ENCODE data around the gene NDUFAF8. TPM values are rescaled to one million over a fixed set of nuclear protein-coding genes. Genes with fewer than 3 reads are reported as not detected.

The NDUFAF8 gene
- total and polyA plus RNA-seq, 2 experiments from 2014 or later, result 53.1 to 136 TPM

GRCh38 chr17:81279278-81280275 lies 40.5 kb downstream of the NDUFAF8 start:
- H3K4me2 ChIP-seq (ENCODE audit: unreplicated experiment), result no peak overlapping the region
- no peak overlapping the region for H3K9ac ChIP-seq
- H4K20me1 ChIP-seq (ENCODE audit: insufficient read depth), result no peaks in the 10 kb centered on the region
- no peaks in the 10 kb centered on the region for H3K27me3 ChIP-seq (replicated peaks; ENCODE audit: insufficient read depth)
- no peaks in the 10 kb centered on the region for H3K4me1 ChIP-seq (ENCODE audit: insufficient read depth)
- H3K9me2 ChIP-seq (ENCODE audit: insufficient read depth), result no peaks in the 10 kb centered on the region
- TF ChIP-seq EZH2phosphoT487 (IDR thresholded peaks at IDR 0.05; ENCODE audit: insufficient read depth, low read depth), result no peak
- TF ChIP-seq EZH2 (IDR thresholded peaks at IDR 0.05; ENCODE audit: insufficient read depth, poor library complexity, severe bottlenecking), result no peak
- no peak overlapping the region for H3K4me3 ChIP-seq
- no peaks in the 10 kb centered on the region for H3K9me3 ChIP-seq (ENCODE audit: low read depth)
- no peak overlapping the region for H2AFZ ChIP-seq
- no peaks in the 10 kb centered on the region for H3K36me3 ChIP-seq (ENCODE audit: low read depth)
- 94% methylated on average over 48 to 50 of the region's 50 CpGs for WGBS, 2 experiments (ENCODE audit: low coverage in 1 of 2, low lambda C conversion rate in 2 of 2, missing lambda C conversion rate in 2 of 2)
- in situ Hi-C loops (cut with MboI), result no loop called here
- DNase-seq, result no peak
- H3K27ac ChIP-seq, result no peak overlapping the region
- no peaks in the 10 kb centered on the region for H3F3A ChIP-seq (ENCODE audit: insufficient read depth)
- peaks cover 1% of the 10 kb centered on the region; the same call in 1 of the 2 replicates for H3K79me2 ChIP-seq (ENCODE audit: insufficient read depth)

GRCh38 chr17:81280571-81280970 lies 41.5 kb downstream of the NDUFAF8 start:
- no peak overlapping the region for H2AFZ ChIP-seq
- 92 to 95% methylated on average over 16 to 24 of the region's 24 CpGs for WGBS, 2 experiments (ENCODE audit: low coverage in 1 of 2, low lambda C conversion rate in 2 of 2, missing lambda C conversion rate in 2 of 2)
- H4K20me1 ChIP-seq (ENCODE audit: insufficient read depth), result no peaks in the 10 kb centered on the region
- H3K4me2 ChIP-seq (ENCODE audit: unreplicated experiment), result no peak overlapping the region
- no peaks in the 10 kb centered on the region for H3K4me1 ChIP-seq (ENCODE audit: insufficient read depth)
- H3K9me2 ChIP-seq (ENCODE audit: insufficient read depth), result no peaks in the 10 kb centered on the region
- H3K9ac ChIP-seq, result no peak overlapping the region
- H3K27ac ChIP-seq, result no peak overlapping the region
- H3K79me2 ChIP-seq (ENCODE audit: insufficient read depth), result peaks cover 10% of the 10 kb centered on the region; the same call in 1 of the 2 replicates
- H3K36me3 ChIP-seq (ENCODE audit: low read depth), result no peaks in the 10 kb centered on the region
- H3K4me3 ChIP-seq, result no peak overlapping the region
- DNase-seq, result no peak
- no peaks in the 10 kb centered on the region for H3K27me3 ChIP-seq (replicated peaks; ENCODE audit: insufficient read depth)
- no peaks in the 10 kb centered on the region for H3F3A ChIP-seq (ENCODE audit: insufficient read depth)
- no peaks in the 10 kb centered on the region for H3K9me3 ChIP-seq (ENCODE audit: low read depth)
- TF ChIP-seq EZH2 (IDR thresholded peaks at IDR 0.05; ENCODE audit: insufficient read depth, poor library complexity, severe bottlenecking) (no peak), EZH2phosphoT487 (IDR thresholded peaks at IDR 0.05; ENCODE audit: insufficient read depth, low read depth) (no peak)
- in situ Hi-C loops (cut with MboI), result no loop called here

DNA sequence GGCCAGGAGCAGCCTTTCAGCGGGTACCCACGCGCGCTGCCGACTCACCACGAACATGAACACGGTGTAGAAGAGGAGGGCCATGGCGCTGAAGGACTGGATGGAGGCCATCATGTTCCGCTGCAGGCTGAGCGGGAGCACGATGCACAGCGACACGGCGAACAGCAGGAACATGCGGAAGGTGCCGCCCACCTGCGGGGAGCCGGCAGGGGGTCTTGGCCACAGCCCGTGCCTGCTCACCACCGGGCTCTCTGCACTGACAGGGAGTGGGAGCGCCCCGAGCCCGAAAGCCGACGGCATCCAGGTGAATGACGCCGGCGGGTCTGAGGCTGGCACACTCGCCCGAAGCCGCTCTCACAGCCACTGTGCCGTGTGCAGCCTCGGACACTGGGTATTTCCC lies 43.0 kb downstream of the NDUFAF8 start:
- H3K36me3 ChIP-seq (ENCODE audit: low read depth), result no peaks in the 10 kb centered on the region
- in situ Hi-C loops (cut with MboI), result no loop called here
- TF ChIP-seq EZH2phosphoT487 (IDR thresholded peaks at IDR 0.05; ENCODE audit: insufficient read depth, low read depth) (no peak), EZH2 (IDR thresholded peaks at IDR 0.05; ENCODE audit: insufficient read depth, poor library complexity, severe bottlenecking) (no peak)

GRCh38 chr17:81282876-81283275 lies 43.8 kb downstream of the NDUFAF8 start:
- no peak overlapping the region for H3K27ac ChIP-seq
- no peaks in the 10 kb centered on the region for H3K4me1 ChIP-seq (ENCODE audit: insufficient read depth)
- no peak overlapping the region for H3K9ac ChIP-seq
- no peak for TF ChIP-seq EZH2phosphoT487 (IDR thresholded peaks at IDR 0.05; ENCODE audit: insufficient read depth, low read depth)
- no peak for TF ChIP-seq EZH2 (IDR thresholded peaks at IDR 0.05; ENCODE audit: insufficient read depth, poor library complexity, severe bottlenecking)
- H3K9me2 ChIP-seq (ENCODE audit: insufficient read depth), result no peaks in the 10 kb centered on the region
- peaks cover 28% of the 10 kb centered on the region for H3K79me2 ChIP-seq (ENCODE audit: insufficient read depth)
- H3K4me3 ChIP-seq, result no peak overlapping the region
- DNase-seq, result no peak
- no peaks in the 10 kb centered on the region for H4K20me1 ChIP-seq (ENCODE audit: insufficient read depth)
- 96% methylated on average over 13 to 16 of the region's 16 CpGs for WGBS, 2 experiments (ENCODE audit: low coverage in 1 of 2, low lambda C conversion rate in 2 of 2, missing lambda C conversion rate in 2 of 2)
- no peaks in the 10 kb centered on the region for H3K36me3 ChIP-seq (ENCODE audit: low read depth)
- no peak overlapping the region for H2AFZ ChIP-seq
- H3K4me2 ChIP-seq (ENCODE audit: unreplicated experiment), result no peak overlapping the region
- no peaks in the 10 kb centered on the region for H3F3A ChIP-seq (ENCODE audit: insufficient read depth)
- no peaks in the 10 kb centered on the region for H3K9me3 ChIP-seq (ENCODE audit: low read depth)
- in situ Hi-C loops (cut with MboI), result no loop called here
- no peaks in the 10 kb centered on the region for H3K27me3 ChIP-seq (replicated peaks; ENCODE audit: insufficient read depth)

More for the DNA sequence above, 43.0 kb downstream of the NDUFAF8 start:
- WGBS, 2 experiments (ENCODE audit: low coverage in 1 of 2, low lambda C conversion rate in 2 of 2, missing lambda C conversion rate in 2 of 2), result 95 to 97% methylated on average over 33 of the region's 33 CpGs
- no peak overlapping the region for H2AFZ ChIP-seq
- no peaks in the 10 kb centered on the region for H3K4me1 ChIP-seq (ENCODE audit: insufficient read depth)
- H3F3A ChIP-seq (ENCODE audit: insufficient read depth), result no peaks in the 10 kb centered on the region
- DNase-seq, result no peak
- peaks cover 23% of the 10 kb centered on the region for H3K79me2 ChIP-seq (ENCODE audit: insufficient read depth)
- H3K9ac ChIP-seq, result no peak overlapping the region
- no peaks in the 10 kb centered on the region for H3K9me2 ChIP-seq (ENCODE audit: insufficient read depth)
- no peak overlapping the region for H3K4me3 ChIP-seq
- H4K20me1 ChIP-seq (ENCODE audit: insufficient read depth), result no peaks in the 10 kb centered on the region
- no peak overlapping the region for H3K4me2 ChIP-seq (ENCODE audit: unreplicated experiment)
- H3K27ac ChIP-seq, result no peak overlapping the region
- no peaks in the 10 kb centered on the region for H3K9me3 ChIP-seq (ENCODE audit: low read depth)
- no peaks in the 10 kb centered on the region for H3K27me3 ChIP-seq (replicated peaks; ENCODE audit: insufficient read depth)
